Fibroblast of mammary gland (primary cell): ENCODE data around the gene PSD.

Experiments used
- DNase-seq: peaks from one replicate; pipeline ENCODE4 v3.0.0-alpha.2; 2010; ENCODE audit warnings: low read depth
- H3K4me3 ChIP-seq: 2 replicates; pipeline ENCODE4 v1.5.1; 2011; ENCODE audit warnings: low read depth, mild to moderate bottlenecking, low read length, moderate library complexity; ENCODE audit not compliant: control insufficient read depth
- TF ChIP-seq, protein P1 (sequence below): conservative IDR thresholded peaks from 2 replicates; pipeline ENCODE4 v1.5.1; 2011; ENCODE audit warnings: low read depth, low read length, inconsistent platforms; ENCODE audit not compliant: control insufficient read depth, insufficient read depth

Gene PSD

GRCh38 chr10:102392306-102392705 lies 26.3 kb downstream of the PSD start:
- no peak for DNase-seq
- TF ChIP-seq, protein P1, sequence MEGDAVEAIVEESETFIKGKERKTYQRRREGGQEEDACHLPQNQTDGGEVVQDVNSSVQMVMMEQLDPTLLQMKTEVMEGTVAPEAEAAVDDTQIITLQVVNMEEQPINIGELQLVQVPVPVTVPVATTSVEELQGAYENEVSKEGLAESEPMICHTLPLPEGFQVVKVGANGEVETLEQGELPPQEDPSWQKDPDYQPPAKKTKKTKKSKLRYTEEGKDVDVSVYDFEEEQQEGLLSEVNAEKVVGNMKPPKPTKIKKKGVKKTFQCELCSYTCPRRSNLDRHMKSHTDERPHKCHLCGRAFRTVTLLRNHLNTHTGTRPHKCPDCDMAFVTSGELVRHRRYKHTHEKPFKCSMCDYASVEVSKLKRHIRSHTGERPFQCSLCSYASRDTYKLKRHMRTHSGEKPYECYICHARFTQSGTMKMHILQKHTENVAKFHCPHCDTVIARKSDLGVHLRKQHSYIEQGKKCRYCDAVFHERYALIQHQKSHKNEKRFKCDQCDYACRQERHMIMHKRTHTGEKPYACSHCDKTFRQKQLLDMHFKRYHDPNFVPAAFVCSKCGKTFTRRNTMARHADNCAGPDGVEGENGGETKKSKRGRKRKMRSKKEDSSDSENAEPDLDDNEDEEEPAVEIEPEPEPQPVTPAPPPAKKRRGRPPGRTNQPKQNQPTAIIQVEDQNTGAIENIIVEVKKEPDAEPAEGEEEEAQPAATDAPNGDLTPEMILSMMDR, result no peak
- H3K4me3 ChIP-seq, result no peak overlapping the region

- no peak for DNase-seq
- TF ChIP-seq, protein P1, result no peak
- no peak overlapping the region for H3K4me3 ChIP-seq
Observed at GRCh38 chr10:102389894-102390293, 28.7 kb downstream of the PSD start.

DNA sequence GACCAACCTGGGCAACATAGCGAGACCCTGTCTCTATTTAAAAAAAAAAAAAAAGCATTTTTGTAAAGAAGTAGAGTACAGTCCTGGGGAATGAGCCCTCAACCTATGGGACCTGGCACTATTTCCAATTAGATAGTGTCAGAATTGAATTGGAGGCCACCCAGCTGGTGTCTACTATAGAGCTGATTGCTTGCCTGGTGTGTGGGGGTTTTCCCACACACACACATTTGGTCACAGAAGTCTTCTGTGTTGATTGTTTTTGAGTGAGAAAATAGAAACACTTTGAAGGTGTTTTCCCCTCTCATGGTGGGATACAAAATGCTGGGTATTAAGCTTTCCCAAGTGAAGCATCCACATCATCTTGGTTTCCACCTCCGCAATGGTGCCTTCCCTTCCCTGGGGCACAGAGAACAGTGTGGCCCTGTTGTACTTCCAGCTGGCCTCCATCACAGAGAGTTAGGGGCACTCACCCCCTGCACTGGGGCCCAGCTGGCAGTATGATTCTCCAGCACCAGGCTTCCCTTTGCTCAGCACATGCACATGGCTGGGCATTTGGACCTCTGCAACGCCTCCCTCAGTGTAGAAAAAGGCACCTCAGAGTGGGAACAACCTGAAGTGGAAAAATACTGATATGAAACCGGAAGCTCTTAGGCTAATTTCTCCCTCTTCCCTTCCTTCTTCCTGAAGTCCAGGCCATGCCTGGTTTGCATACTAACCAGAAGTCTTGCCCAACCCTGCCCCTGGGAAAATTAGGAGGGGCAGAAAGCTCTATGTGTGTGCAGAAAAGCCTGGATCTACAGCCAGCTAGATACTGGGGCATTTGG lies 33.8 kb downstream of the PSD start:
- H3K4me3 ChIP-seq, result no peak overlapping the region
- TF ChIP-seq, protein P1, result no peak
- DNase-seq, result peak; percentile 47

- DNase-seq, result peak; percentile 21
- TF ChIP-seq, protein P1, result no peak
- no peak overlapping the region for H3K4me3 ChIP-seq
Observed at GRCh38 chr10:102384053-102384452, 34.5 kb downstream of the PSD start.

DNA sequence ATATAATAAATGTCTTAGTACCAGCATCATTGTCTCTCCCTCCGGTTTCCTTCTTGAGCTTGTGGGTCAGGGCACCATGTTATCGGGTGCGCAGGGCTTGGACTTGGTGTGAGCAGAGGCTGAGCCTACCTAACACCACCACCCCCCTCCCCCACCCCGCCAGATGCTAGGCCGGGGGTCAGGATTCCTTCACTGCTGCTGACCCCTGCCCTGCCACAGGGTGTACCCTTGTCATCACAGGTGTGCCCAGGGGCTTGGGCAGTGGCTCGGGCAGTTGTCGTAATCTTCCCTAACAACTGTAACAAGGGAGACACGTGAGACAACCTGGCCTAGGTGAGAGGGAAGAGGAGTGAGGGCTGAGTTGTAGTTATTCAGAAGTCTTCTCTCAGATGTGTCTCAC lies 35.7 kb downstream of the PSD start:
- no peak for DNase-seq
- TF ChIP-seq, protein P1, result no peak
- H3K4me3 ChIP-seq, result no peak overlapping the region

DNA sequence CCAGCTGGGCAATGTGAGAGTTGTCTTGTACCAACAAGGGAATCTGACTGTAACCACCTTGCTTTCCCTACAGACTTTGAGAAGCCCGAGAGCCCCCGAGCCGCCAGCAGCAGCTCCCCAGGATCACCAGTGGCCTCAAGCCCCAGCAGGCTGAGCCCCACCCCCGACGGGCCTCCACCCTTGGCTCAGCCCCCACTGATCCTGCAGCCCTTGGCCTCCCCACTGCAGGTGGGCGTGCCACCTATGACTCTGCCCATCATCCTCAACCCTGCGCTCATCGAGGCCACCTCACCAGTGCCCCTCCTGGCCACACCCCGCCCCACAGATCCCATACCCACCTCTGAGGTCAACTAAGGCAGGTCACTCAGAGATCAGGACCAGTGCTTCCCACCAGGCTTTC lies 36.6 kb downstream of the PSD start:
- TF ChIP-seq, protein P1, result no peak
- no peak overlapping the region for H3K4me3 ChIP-seq
- no peak for DNase-seq
